GM12875 (cell line): ENCODE measurements around the gene PLCL2.

Experiments used
- H3K4me3 ChIP-seq: one replicate; pipeline ENCODE4 v1.5.1; 2011; ENCODE audit warnings: low read depth, low read length, control low read depth
- CTCF ChIP-seq: IDR thresholded peaks from 2 replicates; pipeline ENCODE4 v1.5.1; 2011; ENCODE audit warnings: low read depth, mild to moderate bottlenecking, control low read depth, inconsistent platforms, low read length, moderate library complexity, borderline replicate concordance; ENCODE audit not compliant: insufficient read depth

Gene PLCL2

GRCh38 chr3:16875876-16876550 lies 8.7 kb upstream of the PLCL2 start:
- no peak for TF ChIP-seq CTCF

DNA sequence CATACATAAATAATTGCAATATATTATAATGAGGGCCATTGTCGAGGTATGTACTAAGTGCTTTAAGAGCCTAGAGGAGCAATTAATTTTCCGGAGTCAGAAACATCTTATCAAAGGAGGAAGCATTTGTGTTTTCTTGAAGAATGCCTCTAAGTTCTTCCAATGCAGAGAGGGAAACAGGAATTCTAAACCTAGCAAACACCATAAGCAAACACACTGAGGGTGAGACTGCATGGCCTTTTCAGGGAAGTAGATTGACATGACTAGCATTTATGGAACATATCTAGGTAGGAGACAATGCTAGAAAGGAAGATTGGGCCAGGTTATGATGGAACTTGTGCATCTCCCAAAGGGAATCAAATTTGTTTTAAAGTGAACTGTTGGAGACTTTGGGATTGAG lies 7.2 kb upstream of the PLCL2 start:
- TF ChIP-seq CTCF = no peak
- H3K4me3 ChIP-seq = no peak overlapping the region

More at GRCh38 chr3:16875876-16876550, 8.7 kb upstream of the PLCL2 start:
- no peak overlapping the region for H3K4me3 ChIP-seq

DNA sequence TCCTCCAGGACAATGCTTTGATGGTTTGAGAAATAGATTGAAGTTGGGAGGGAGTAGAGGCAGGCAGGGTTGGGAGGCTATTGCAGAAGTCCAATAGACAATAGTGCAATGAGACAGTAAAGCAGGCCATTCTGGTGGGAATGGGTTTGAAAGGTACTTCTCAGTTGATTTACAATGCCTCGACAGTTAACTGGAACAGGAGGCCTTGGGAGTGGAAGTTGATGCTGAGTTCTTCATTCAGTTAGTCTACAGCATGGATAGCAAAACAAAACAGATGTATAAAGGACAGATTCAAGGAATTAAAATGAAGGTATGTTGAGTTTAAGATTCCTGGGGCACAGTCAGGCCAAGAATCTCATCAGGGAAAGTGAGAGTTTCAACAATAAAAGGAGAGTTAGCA lies 6.8 kb upstream of the PLCL2 start:
- H3K4me3 ChIP-seq = no peak overlapping the region
- no peak for TF ChIP-seq CTCF

- no peak overlapping the region for H3K4me3 ChIP-seq
- no peak for TF ChIP-seq CTCF
Measured at GRCh38 chr3:16881896-16882630, 2.7 kb upstream of the PLCL2 start.

DNA sequence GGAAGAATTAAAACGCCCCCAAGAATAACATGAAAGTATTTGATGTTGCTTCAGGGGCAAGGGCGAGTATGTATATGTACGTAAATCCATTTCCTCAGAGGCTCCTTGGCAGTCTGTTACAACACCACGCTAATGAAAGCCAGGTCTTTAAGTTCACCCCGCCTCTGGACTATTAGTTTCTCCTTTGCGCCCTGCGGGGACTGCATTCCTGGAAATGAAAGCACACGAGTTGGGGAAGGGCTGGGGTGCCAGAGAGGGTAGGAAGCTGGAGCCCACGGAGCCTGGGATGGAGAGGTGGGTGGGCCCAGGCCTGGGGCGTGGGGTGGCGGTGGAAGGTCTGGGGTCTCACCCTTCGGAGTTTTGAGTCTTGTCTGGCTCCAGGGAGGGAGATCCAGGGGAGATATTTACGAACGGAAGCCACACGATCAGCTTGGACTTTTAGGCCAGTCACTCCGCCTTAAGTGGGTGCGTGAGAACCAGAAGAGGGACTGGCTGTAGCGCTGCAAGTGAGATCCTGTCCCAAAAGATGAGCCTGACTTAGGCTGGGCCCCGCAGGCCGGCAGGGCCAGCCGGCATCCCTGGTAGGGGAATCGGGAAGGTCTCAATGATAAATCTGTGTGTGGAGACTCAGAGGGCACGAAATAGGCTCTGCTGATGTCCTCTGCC lies 1.6 kb upstream of the PLCL2 start:
- no peak for TF ChIP-seq CTCF
- no peak overlapping the region for H3K4me3 ChIP-seq

DNA sequence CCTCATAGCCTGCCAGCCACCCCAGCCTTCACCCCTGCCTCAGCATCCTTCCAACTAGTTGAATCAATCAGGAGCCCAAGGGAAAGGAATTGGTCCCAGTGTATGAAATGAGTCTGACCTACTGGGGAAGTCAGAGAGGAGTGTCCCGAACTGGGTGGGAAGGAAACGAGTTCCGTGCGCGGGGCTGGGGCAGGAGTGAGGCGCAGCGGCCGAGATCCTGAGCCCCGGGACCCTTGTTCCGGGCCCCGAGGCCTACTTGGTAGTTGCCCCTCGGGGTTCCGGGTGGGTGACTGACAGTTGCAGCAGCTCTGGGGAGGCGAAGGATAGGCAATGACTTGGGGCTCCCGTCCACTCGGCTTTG lies 1.1 kb upstream of the PLCL2 start:
- TF ChIP-seq CTCF = no peak
- peak overlapping the region; percentile 79 for H3K4me3 ChIP-seq
